ENCODE results near the gene PPP2R5E. TPM values are rescaled to one million over a fixed set of nuclear protein-coding genes. Genes with fewer than 3 reads are reported as not detected.

PPP2R5E gene
- total RNA-seq, 1 donor = 31.7 TPM

- no peak for DNase-seq (ENCODE audit: low read depth)
- TF ChIP-seq, protein P1, sequence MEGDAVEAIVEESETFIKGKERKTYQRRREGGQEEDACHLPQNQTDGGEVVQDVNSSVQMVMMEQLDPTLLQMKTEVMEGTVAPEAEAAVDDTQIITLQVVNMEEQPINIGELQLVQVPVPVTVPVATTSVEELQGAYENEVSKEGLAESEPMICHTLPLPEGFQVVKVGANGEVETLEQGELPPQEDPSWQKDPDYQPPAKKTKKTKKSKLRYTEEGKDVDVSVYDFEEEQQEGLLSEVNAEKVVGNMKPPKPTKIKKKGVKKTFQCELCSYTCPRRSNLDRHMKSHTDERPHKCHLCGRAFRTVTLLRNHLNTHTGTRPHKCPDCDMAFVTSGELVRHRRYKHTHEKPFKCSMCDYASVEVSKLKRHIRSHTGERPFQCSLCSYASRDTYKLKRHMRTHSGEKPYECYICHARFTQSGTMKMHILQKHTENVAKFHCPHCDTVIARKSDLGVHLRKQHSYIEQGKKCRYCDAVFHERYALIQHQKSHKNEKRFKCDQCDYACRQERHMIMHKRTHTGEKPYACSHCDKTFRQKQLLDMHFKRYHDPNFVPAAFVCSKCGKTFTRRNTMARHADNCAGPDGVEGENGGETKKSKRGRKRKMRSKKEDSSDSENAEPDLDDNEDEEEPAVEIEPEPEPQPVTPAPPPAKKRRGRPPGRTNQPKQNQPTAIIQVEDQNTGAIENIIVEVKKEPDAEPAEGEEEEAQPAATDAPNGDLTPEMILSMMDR (IDR thresholded peaks at IDR 0.05; ENCODE audit: insufficient read depth, low read length) = no peak
- no peak overlapping the region for H3K4me3 ChIP-seq (ENCODE audit: low read depth, low read length)
Measured at GRCh38 chr14:63467440-63468072, 75.6 kb downstream of the PPP2R5E start.

DNA sequence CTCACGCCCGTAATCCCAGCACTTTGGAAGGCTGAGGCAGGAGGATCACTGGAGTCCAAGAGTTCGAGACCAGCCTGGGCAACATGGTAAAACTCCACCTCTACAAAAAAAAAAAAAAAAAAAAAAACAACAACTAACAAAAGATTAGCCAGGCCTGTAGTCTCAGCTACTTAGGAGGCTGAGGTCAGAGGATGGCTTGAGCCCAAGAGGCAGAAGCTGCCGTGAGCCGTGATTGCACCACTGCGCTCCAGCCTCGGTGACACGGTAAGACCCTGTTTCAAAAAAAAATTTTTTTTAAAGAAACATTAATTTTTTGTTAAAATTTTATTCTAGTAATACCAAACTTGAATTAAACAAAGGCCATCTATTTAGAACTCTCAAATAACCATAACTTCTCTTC is 77.8 kb downstream of the PPP2R5E start:
- TF ChIP-seq, protein P1 (IDR thresholded peaks at IDR 0.05; ENCODE audit: insufficient read depth, low read length) = no peak
- no peak overlapping the region for H3K4me3 ChIP-seq (ENCODE audit: low read depth, low read length)
- DNase-seq (ENCODE audit: low read depth) = peak; percentile 44

GRCh38 chr14:63460680-63461369 is 82.4 kb downstream of the PPP2R5E start:
- TF ChIP-seq, protein P1 (IDR thresholded peaks at IDR 0.05; ENCODE audit: insufficient read depth, low read length) = no peak
- no peak for DNase-seq (ENCODE audit: low read depth)
- no peak overlapping the region for H3K4me3 ChIP-seq (ENCODE audit: low read depth, low read length)

GRCh38 chr14:63459738-63460137 is 83.4 kb downstream of the PPP2R5E start:
- H3K4me3 ChIP-seq (ENCODE audit: low read depth, low read length) = no peak overlapping the region
- DNase-seq (ENCODE audit: low read depth) = no peak
- TF ChIP-seq, protein P1 (IDR thresholded peaks at IDR 0.05; ENCODE audit: insufficient read depth, low read length) = no peak

DNA sequence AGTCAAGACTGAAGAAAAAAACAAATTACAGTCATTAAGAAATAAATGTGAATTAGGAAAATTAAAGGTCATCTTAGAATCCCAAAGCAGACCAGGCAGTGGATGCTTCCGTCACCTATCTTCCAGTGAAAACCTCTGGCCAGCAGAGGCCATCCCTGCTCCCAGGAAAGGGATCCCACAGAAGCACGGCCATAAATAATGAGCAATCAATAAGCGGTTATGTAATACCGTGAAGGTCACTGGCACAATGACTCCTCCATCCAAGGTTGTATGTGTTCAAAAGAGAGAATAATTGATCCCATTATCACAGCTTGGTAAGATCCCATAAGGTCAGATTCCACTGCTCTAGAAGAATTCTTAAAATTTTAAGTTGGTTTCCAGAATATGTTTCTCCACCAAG is 85.7 kb downstream of the PPP2R5E start:
- no peak for DNase-seq (ENCODE audit: low read depth)
- no peak overlapping the region for H3K4me3 ChIP-seq (ENCODE audit: low read depth, low read length)
- TF ChIP-seq, protein P1 (IDR thresholded peaks at IDR 0.05; ENCODE audit: insufficient read depth, low read length) = no peak

GRCh38 chr14:63454863-63455622 is 88.1 kb downstream of the PPP2R5E start:
- peak; percentile 55 for DNase-seq (ENCODE audit: low read depth)
- no peak overlapping the region for H3K4me3 ChIP-seq (ENCODE audit: low read depth, low read length)
- TF ChIP-seq, protein P1 (IDR thresholded peaks at IDR 0.05; ENCODE audit: insufficient read depth, low read length) = no peak
